ENCODE results near the gene LRBA. TPM values are rescaled to one million over a fixed set of nuclear protein-coding genes. Genes with fewer than 3 reads are reported as not detected.

The LRBA gene
- total and polyA plus RNA-seq, 2 donors (not counting 3 experiments of a cell fraction or from before 2014, with no cell fraction given): 18.0 to 35.1 TPM

DNA sequence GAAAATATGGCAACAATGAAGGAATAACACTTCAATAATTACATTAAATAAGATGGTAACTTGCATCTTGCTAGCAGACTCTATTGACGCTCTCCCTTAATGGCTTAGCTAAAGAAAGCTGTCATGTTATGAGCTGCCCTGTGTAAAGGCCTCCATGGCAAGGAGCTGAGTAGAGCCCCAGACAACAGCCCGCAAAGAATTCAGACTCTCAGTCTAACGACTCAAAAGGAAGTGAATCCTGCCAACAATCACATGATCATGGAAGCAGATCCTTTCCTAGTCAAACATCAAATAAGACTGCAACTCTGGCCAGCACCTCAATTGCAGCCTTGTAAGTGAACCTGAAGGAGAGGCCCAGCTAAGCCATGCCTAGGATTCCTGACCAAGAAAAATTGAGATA, 275.5 kb downstream of the LRBA start:
- Histone ChIP-seq H3K4me1 (ENCODE audit: control insufficient read depth, extremely low read depth, insufficient read depth, low read length) (peaks cover 5% of the 10 kb centered on the region), H3K9ac (replicated peaks; ENCODE audit: extremely low read depth, insufficient read depth, low read length) (no peak overlapping the region), H3K9me1 (replicated peaks; ENCODE audit: control insufficient read depth, extremely low read depth, insufficient read depth, low read length) (no peaks in the 10 kb centered on the region), H3K4me2 (ENCODE audit: insufficient read depth, low read length) (no peak overlapping the region), H3K4me3 (replicated peaks in 1 of 3; ENCODE audit: insufficient read depth in 1 of 3, low read depth in 1 of 3, low read length in 3 of 3) (no peak overlapping the region), H3K27ac (ENCODE audit: insufficient read depth, low read depth, low read length) (no peak overlapping the region), H3K79me2 (ENCODE audit: control insufficient read depth, insufficient read depth, low read length) (no peaks in the 10 kb centered on the region), H2AFZ (ENCODE audit: low read depth, low read length) (no peak overlapping the region), H3K27me3 (ENCODE audit: control insufficient read depth in 2 of 2, insufficient read depth in 2 of 2, low read length in 2 of 2) (no peaks in the 10 kb centered on the region), H3K9me3 (replicated peaks; ENCODE audit: control insufficient read depth, insufficient read depth, low read length) (no peaks in the 10 kb centered on the region), H4K20me1 (replicated peaks; ENCODE audit: control insufficient read depth, extremely low read depth, insufficient read depth, low read length) (no peaks in the 10 kb centered on the region), H3K36me3 (ENCODE audit: control insufficient read depth in 2 of 2, extremely low read depth in 1 of 2, insufficient read depth in 2 of 2, low read length in 2 of 2) (no peaks in the 10 kb centered on the region)
- BruUV-seq (replicated peaks): no TSS peak
- TF ChIP-seq FOS (IDR thresholded peaks at IDR 0.05; ENCODE audit: borderline replicate concordance, insufficient read depth, low read length): no peak
- peak; percentile 79 for FAIRE-seq
- ChIA-PET CTCF (interaction anchor here (0.8 to 1.3 kb wide), 3 partner anchors 8 to 127 kb away, joined by 3 to 6 read pairs (median 3); no protein-coding TSS in a partner anchor), POLR2A (no interaction called here)
- DNase-seq (ENCODE audit: low read depth, low spot score): peak; percentile 52
- intact Hi-C loops (cut with micrococcal nuclease) (no loop called here), dilution Hi-C loops (cut with MboI; ENCODE audit: extremely low pct_ligation_motif_present, low sequenced_read_pairs) (no loop called here)

DNA sequence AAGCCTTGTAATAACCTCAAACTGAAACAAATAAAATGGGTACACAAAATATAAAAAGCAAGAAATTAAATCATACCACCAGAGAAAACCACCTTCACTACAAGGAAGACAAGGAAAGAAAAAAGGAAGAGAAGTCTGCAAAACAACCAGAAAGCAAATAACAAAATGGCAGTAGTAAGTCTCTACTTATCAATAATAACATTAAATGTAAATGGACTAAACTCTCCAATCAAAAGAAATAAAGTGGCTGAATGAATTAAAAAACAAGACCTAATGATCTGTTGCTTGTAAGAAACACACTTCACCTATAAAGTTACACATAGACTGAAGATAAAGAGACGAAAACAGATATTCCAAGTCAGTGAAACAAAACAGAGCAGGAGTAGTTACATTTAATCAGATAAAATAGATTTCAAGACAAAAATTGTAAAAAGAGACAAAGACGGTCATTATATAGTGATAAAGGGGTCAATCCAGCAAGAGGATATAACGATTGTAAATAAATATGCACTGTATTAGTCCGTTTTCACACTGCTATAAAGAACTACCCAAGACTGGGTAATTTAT, 289.0 kb downstream of the LRBA start:
- no peaks in the 10 kb centered on the region for H3K9me1 ChIP-seq (replicated peaks; ENCODE audit: control insufficient read depth, extremely low read depth, insufficient read depth, low read length)
- no TSS peak for BruUV-seq (replicated peaks)
- ChIA-PET POLR2A (no interaction called here), CTCF (no interaction called here)
- H3K9ac ChIP-seq (replicated peaks; ENCODE audit: extremely low read depth, insufficient read depth, low read length): no peak overlapping the region
- H3K27ac ChIP-seq (ENCODE audit: insufficient read depth, low read depth, low read length): no peak overlapping the region
- H3K4me3 ChIP-seq (replicated peaks in 1 of 3; ENCODE audit: insufficient read depth in 1 of 3, low read depth in 1 of 3, low read length in 3 of 3): no peak overlapping the region
- H3K9me3 ChIP-seq (replicated peaks; ENCODE audit: control insufficient read depth, insufficient read depth, low read length): no peaks in the 10 kb centered on the region
- no peak for DNase-seq (ENCODE audit: low read depth, low spot score)
- H3K36me3 ChIP-seq (ENCODE audit: control insufficient read depth in 2 of 2, extremely low read depth in 1 of 2, insufficient read depth in 2 of 2, low read length in 2 of 2): no peaks in the 10 kb centered on the region
- no peaks in the 10 kb centered on the region for H4K20me1 ChIP-seq (replicated peaks; ENCODE audit: control insufficient read depth, extremely low read depth, insufficient read depth, low read length)
- intact Hi-C loops (cut with micrococcal nuclease) (no loop called here), dilution Hi-C loops (cut with MboI; ENCODE audit: extremely low pct_ligation_motif_present, low sequenced_read_pairs) (no loop called here)
- H3K4me1 ChIP-seq (ENCODE audit: control insufficient read depth, extremely low read depth, insufficient read depth, low read length): no peaks in the 10 kb centered on the region
- no peak for FAIRE-seq
- TF ChIP-seq POLR2AphosphoS5 (IDR thresholded peaks at IDR 0.05; ENCODE audit: insufficient read depth, low read depth, low read length): no peak
- no peak for TF ChIP-seq MYC (IDR thresholded peaks at IDR 0.05; ENCODE audit: low read depth, low read length)
- no peak overlapping the region for H3K4me2 ChIP-seq (ENCODE audit: insufficient read depth, low read length)
- H2AFZ ChIP-seq (ENCODE audit: low read depth, low read length): no peak overlapping the region
- H3K79me2 ChIP-seq (ENCODE audit: control insufficient read depth, insufficient read depth, low read length): no peaks in the 10 kb centered on the region
- H3K27me3 ChIP-seq (ENCODE audit: control insufficient read depth in 2 of 2, insufficient read depth in 2 of 2, low read length in 2 of 2): no peaks in the 10 kb centered on the region
